Endodermal cell (in vitro differentiated cells): Measurements from ENCODE around the gene MACROD2. TPM values are rescaled to one million over a fixed set of nuclear protein-coding genes. Genes with fewer than 3 reads are reported as not detected.

Experiments
- DNase-seq: peaks from one replicate; pipeline ENCODE4 v3.0.0-alpha.2; 2017
- H3K27ac ChIP-seq: 2 replicates; pipeline ENCODE4 v1.5.1; 2013; ENCODE audit warnings: mild to moderate bottlenecking, low read depth, low read length, moderate library complexity
- H3K27me3 ChIP-seq: 2 replicates; pipeline ENCODE4 v1.6.1; 2013; ENCODE audit warnings: mild to moderate bottlenecking, low read length, moderate library complexity; ENCODE audit not compliant: insufficient read depth, control insufficient read depth, poor library complexity, severe bottlenecking
- H3K36me3 ChIP-seq: 2 replicates; pipeline ENCODE4 v1.7.0; 2013; ENCODE audit warnings: mild to moderate bottlenecking, low read length, moderate library complexity; ENCODE audit not compliant: control insufficient read depth, insufficient read depth
- H3K4me1 ChIP-seq: one replicate; pipeline ENCODE4 v1.7.0; 2013; ENCODE audit warnings: low read length; ENCODE audit not compliant: control insufficient read depth, insufficient read depth
- H3K4me3 ChIP-seq: 2 replicates; pipeline ENCODE4 v1.5.1; 2013; ENCODE audit warnings: mild to moderate bottlenecking, low read length, moderate library complexity
- H3K9ac ChIP-seq: 2 replicates; pipeline ENCODE4 v1.6.1; 2013; ENCODE audit warnings: mild to moderate bottlenecking, low read length, moderate library complexity; ENCODE audit not compliant: poor library complexity, severe bottlenecking; ENCODE audit errors: extremely low read depth
- H3K9me3 ChIP-seq: 2 replicates; pipeline ENCODE4 v1.6.1; 2013; ENCODE audit warnings: mild to moderate bottlenecking, low read length, moderate library complexity; ENCODE audit not compliant: control insufficient read depth
- H3K27ac Mint-ChIP-seq: 2 replicates; pipeline ENCODE4 v1.8.0; 2020; ENCODE audit warnings: mixed read lengths
- H3K27me3 Mint-ChIP-seq: 2 replicates; pipeline ENCODE4 v1.8.0; 2021; ENCODE audit warnings: mild to moderate bottlenecking, mixed read lengths; ENCODE audit not compliant: insufficient read depth
- H3K36me3 Mint-ChIP-seq: 2 replicates; pipeline ENCODE4 v1.8.0; 2020; ENCODE audit warnings: low read depth, mixed read lengths
- H3K4me1 Mint-ChIP-seq: 2 replicates; pipeline ENCODE4 v1.8.0; 2020; ENCODE audit warnings: mixed read lengths
- H3K4me3 Mint-ChIP-seq: 2 replicates; pipeline ENCODE4 v1.8.0; 2020; ENCODE audit warnings: mild to moderate bottlenecking, moderate library complexity, mixed read lengths
- H3K9me3 Mint-ChIP-seq: 2 replicates; pipeline ENCODE4 v1.8.0; 2020; ENCODE audit warnings: mild to moderate bottlenecking, mixed read lengths
- WGBS, 2 experiments: methylation state at CpG; one replicate each; pipeline versions ENCODE4 v1.1.5 to v1.1.7; 2013; ENCODE audit warnings: missing lambda C conversion rate in 2 of 2, mixed read lengths in 1 of 2; ENCODE audit not compliant: insufficient coverage in 1 of 2, insufficient read length in 1 of 2; 5-methylcytosine and 5-hydroxymethylcytosine counted together
- total RNA-seq, 2 donors: library from RNA; stranded (reverse); fragmentation: NEBNext Ultra II Directional in 1 of 2; extraction: Animal tissue kit (Norgen Biotek cat#: 25700) in 1 of 2; gene quantifications; 2 replicates in 1 of 2; 3 replicates in 1 of 2; pipeline ENCODE4 v1.2.1, GENCODE V29; 2021
- TF ChIP-seq, protein P1 (sequence below): fragments of 200-600 bp; sonication (generic); conservative IDR thresholded peaks from 2 replicates; pipeline ENCODE4 v1.5.0; 2021; ENCODE audit warnings: antibody characterized with exemption, mild to moderate bottlenecking

The MACROD2 gene
- total RNA-seq, 2 donors from 2014 or later: 2.3 to 4.8 TPM

DNA sequence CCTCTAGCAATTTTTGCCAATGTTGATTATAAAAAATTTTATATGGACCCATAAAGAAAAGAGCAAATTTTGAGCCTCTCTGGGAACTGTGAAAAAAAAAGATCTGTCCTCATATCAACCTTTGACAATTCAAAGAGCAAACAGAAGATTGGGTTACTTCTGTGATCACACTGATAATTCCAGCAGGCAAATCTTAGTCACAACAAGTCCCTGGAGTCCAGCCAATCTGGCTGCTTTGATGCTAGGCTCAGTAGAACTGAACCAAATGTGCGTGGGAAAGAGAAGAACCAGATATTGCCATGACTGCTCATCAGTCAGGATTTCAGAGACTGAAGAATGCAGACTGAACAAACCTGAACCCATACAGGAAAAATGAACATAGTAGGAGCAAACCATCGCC lies 780.5 kb downstream of the MACROD2 start:
- Histone ChIP-seq H3K9me3 (no peaks in the 10 kb centered on the region), H3K27ac (no peak overlapping the region), H3K4me1 (no peaks in the 10 kb centered on the region), H3K9ac (no peak overlapping the region), H3K36me3 (no peaks in the 10 kb centered on the region), H3K4me3 (no peak overlapping the region), H3K27me3 (no peaks in the 10 kb centered on the region)
- H3K36me3 Mint-ChIP-seq: no peaks in the 10 kb centered on the region
- no peak overlapping the region for H3K4me3 Mint-ChIP-seq
- H3K4me1 Mint-ChIP-seq: peaks cover 2% of the 10 kb centered on the region
- H3K9me3 Mint-ChIP-seq: no peaks in the 10 kb centered on the region
- H3K27ac Mint-ChIP-seq: no peak overlapping the region
- 92% methylated on average over 2 of the region's 2 CpGs; no CpG with 5 or more reads in 1 of the 2 experiments for WGBS, 2 experiments
- no peak for DNase-seq
- no peaks in the 10 kb centered on the region for H3K27me3 Mint-ChIP-seq
- TF ChIP-seq, protein P1, sequence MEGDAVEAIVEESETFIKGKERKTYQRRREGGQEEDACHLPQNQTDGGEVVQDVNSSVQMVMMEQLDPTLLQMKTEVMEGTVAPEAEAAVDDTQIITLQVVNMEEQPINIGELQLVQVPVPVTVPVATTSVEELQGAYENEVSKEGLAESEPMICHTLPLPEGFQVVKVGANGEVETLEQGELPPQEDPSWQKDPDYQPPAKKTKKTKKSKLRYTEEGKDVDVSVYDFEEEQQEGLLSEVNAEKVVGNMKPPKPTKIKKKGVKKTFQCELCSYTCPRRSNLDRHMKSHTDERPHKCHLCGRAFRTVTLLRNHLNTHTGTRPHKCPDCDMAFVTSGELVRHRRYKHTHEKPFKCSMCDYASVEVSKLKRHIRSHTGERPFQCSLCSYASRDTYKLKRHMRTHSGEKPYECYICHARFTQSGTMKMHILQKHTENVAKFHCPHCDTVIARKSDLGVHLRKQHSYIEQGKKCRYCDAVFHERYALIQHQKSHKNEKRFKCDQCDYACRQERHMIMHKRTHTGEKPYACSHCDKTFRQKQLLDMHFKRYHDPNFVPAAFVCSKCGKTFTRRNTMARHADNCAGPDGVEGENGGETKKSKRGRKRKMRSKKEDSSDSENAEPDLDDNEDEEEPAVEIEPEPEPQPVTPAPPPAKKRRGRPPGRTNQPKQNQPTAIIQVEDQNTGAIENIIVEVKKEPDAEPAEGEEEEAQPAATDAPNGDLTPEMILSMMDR: no peak

DNA sequence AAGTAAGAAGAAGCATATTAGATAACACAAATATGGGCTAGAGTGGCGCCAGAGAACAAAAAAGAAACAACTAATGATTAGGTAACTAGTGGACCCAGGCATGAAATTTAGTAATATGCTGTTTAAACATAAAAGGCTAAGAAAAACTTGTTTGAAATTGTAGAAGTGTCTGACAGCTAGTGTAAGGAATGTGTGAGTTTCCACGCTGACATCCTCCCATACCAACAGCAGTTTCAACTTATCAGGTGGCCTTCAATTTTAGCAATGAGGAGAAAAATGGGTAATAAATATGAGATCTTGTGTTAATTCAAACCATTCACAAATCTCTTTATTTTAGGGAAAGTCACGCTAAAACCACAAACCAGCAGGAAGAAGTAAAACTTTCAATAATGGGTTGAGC lies 782.3 kb downstream of the MACROD2 start:
- Histone ChIP-seq H3K4me3 (no peak overlapping the region), H3K4me1 (no peaks in the 10 kb centered on the region), H3K9ac (no peak overlapping the region), H3K27ac (no peak overlapping the region), H3K27me3 (no peaks in the 10 kb centered on the region), H3K9me3 (no peaks in the 10 kb centered on the region), H3K36me3 (no peaks in the 10 kb centered on the region)
- DNase-seq: no peak
- WGBS, 2 experiments: 84 to 100% methylated on average over 2 of the region's 3 CpGs
- Mint-ChIP-seq H3K4me3 (no peak overlapping the region), H3K27ac (no peak overlapping the region), H3K36me3 (no peaks in the 10 kb centered on the region), H3K9me3 (no peaks in the 10 kb centered on the region), H3K4me1 (peaks cover 3% of the 10 kb centered on the region), H3K27me3 (no peaks in the 10 kb centered on the region)
- TF ChIP-seq, protein P1: no peak

DNA sequence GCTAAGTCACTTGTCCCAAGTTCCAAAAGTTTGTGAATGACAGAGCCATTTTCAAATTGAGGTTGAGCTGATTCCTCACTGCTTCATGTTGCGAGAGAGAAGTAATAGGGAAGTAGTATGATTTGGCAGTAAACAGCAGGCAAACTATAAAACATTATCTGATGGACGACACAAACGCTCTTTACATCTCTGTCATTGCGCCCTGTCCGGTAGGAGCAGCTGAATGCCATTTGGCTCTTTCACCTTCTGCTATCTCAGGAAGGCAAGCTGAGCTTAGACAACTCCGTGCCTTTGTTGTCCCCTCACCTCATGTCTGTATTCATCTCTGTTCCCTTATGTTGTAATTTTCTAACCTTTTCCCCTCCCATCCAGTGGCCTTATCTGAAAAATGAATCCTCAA lies 782.8 kb downstream of the MACROD2 start:
- Histone ChIP-seq H3K9ac (no peak overlapping the region), H3K36me3 (no peaks in the 10 kb centered on the region), H3K4me1 (no peaks in the 10 kb centered on the region), H3K27ac (no peak overlapping the region), H3K4me3 (no peak overlapping the region), H3K9me3 (no peaks in the 10 kb centered on the region), H3K27me3 (no peaks in the 10 kb centered on the region)
- WGBS, 2 experiments: 95 to 98% methylated on average over 5 of the region's 6 CpGs
- Mint-ChIP-seq H3K27me3 (no peaks in the 10 kb centered on the region), H3K36me3 (no peaks in the 10 kb centered on the region), H3K4me1 (peaks cover 5% of the 10 kb centered on the region), H3K9me3 (no peaks in the 10 kb centered on the region), H3K27ac (no peak overlapping the region), H3K4me3 (no peak overlapping the region)
- TF ChIP-seq, protein P1: no peak
- DNase-seq: no peak
